Dedifferentiated amniotic fluid mesenchymal stem cell (primary cell): ENCODE measurements around the gene EGFR.

ENCODE experiments used
- DNase-seq: peaks from one replicate; pipeline ENCODE4 v3.0.0-alpha.2; 2016; ENCODE audit errors: extremely low spot score

Gene EGFR

DNA sequence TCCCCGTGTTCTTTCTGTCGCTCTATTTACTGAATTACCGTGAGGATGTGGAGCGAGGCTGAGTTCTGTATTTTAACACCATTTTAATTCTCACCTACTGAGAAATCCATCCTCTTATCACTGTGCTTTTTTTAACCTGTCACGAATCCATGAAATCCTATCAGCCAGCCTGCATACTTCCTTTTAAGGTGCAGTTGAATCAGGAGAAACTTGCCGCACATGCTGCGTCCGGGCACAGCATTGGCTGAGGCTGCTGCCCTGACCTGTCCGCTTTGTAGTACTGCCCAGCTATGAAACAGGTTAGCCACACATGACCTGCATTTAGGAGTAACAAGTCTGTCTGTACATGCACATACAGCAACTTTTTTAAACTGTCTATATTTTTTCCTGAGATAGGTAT lies 82.5 kb downstream of the EGFR start:
- DNase-seq, result no peak

DNA sequence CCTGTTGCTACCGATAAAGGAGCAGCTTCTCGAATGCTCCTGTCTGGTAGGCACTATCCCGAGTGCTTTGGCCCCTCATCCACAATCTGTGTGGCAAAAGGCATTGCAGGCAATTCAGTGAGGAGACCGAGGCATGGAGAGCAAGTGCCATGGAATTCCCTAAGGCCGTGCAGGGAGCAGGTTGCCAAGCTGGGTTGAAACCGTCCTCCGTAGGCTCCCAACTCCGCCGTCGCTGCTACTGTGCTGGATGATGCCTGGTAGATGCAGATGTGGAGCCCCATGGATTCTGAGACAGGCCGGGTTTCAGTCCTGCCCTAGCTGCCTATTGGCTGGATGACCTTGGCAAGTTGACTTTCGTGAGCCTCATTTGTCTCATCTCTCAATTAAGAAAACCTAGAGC lies 85.3 kb downstream of the EGFR start:
- no peak for DNase-seq

DNA sequence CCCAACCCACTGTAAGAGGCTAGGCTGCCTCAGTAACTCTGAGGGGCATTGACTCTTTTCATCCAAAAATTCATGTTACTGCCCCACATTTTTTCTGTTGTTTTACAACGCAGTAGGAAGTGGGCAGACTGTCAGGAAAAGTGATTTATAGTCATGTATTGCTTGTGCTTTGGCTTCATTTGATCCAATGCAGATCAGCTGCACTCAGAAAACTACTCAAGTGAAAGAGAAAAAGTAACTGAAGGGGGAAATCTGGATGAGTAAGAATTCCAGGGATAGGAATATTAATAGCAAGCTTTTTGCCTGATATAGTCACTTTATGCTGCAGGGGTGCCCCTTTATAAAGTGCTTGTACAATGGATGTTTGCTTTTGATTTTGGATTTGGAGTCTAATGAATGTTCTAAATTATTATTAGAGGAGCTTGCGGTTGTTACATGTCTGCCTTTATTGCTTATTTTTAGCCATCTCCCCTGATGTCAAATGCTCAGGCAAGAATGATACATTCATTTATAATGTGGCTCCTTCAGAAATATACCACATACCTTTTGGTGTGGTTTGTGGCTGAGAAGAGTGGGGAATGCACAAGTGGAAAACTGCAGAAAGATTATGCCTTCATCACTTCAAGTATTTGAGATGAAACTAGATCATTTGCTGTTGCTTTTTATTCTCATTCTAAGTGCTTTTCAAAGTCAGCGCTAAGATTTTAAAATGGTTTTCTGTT lies 86.1 kb downstream of the EGFR start:
- no peak for DNase-seq

GRCh38 chr7:55105952-55106351 lies 87.1 kb downstream of the EGFR start:
- DNase-seq, result no peak

DNA sequence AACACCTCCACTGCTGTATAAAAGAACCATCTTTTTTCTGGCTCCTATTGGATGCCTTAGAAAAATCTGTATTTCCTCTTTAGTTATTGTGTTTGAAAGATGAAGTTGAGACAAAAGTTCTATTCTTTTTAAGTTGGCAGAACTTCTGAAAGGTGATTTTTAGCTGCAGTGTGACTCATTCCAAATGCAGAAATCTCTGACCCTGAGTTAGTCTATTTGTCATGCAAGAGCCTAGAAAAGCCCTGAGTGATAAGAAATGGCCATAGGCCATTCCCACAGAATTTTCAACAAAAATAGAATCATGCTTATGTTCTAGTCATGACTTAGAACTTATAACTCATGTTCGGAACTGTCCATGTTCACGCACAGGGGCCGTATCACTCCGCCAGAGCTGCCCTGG lies 89.1 kb downstream of the EGFR start:
- no peak for DNase-seq

DNA sequence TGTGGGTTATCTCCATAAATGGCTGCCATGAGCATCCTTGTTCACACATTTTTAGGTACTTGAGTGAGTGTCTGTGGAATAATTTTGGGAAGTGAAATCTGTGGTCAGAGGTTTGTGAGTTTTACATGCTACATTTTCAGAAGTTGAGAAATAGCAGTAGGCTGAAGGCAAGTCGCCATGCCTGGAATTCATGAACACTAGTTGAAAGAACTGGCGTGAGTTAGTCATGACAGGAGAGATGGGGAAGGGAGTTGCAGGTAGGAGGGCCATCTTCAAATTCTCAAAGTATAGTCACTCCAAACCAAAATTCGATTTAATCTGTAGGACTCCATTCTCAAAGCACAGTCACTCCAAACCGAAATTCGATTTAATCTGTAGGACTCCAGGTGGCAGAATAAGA lies 89.6 kb downstream of the EGFR start:
- no peak for DNase-seq

DNA sequence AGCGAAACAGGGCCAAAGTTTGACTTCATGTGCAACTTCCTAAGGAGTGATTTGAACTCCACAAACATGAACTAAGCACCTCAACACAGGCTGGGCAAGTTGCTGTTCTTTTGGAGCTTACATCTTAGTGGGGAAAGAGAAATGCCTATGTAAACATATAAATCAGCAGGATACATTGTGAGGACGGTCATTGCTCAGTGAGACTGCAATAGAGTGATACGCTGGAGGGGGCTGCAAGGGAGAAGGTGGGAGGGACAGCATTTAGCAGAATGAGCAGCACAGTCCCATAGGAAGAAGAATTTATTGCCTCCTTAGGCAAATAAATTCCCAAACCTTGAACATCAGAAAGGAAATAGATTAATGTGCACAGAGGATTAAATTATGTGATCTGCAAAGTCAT lies 90.0 kb downstream of the EGFR start:
- DNase-seq, result no peak

GRCh38 chr7:55109404-55110167 lies 90.8 kb downstream of the EGFR start:
- DNase-seq, result no peak

- DNase-seq, result no peak
Observed at GRCh38 chr7:55110282-55110992, 91.6 kb downstream of the EGFR start.

DNA sequence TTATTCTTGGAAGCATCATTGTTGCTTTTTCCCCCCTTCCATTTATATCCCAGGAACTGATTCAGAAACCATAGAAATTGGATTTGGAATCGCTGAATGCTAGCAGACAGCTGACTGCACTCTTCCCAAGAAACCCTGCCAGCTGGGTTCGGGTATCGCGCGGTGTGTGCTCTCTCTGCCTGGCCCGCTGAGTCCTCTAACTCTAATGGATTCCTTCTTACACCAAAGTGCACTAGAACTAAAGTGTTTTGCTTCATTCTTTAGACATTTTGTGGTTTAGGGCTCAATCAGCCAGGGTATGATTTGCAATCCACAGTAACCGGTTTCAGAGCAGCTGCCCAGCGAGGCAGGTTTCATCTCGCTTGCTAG lies 92.2 kb downstream of the EGFR start:
- DNase-seq, result peak; percentile 72

DNA sequence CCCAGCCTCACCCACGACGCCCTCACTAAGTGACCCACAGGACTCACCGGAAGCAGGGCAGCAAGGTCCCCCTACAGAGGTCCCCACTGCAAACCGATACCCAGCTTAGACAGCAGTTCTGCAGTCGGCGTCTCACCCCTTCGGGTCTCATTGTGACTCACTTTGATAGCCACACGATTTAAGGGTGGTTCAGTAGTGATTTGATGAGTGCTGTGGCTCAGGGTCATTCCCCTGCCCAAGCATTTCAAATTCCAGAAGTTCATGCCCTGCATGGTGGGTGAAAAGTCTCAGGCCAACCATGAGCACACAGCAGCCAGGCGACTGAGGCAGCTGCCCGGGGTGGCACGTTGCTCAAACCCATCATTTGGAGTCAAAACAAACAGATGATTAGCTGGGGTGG lies 93.2 kb downstream of the EGFR start:
- DNase-seq, result no peak

DNA sequence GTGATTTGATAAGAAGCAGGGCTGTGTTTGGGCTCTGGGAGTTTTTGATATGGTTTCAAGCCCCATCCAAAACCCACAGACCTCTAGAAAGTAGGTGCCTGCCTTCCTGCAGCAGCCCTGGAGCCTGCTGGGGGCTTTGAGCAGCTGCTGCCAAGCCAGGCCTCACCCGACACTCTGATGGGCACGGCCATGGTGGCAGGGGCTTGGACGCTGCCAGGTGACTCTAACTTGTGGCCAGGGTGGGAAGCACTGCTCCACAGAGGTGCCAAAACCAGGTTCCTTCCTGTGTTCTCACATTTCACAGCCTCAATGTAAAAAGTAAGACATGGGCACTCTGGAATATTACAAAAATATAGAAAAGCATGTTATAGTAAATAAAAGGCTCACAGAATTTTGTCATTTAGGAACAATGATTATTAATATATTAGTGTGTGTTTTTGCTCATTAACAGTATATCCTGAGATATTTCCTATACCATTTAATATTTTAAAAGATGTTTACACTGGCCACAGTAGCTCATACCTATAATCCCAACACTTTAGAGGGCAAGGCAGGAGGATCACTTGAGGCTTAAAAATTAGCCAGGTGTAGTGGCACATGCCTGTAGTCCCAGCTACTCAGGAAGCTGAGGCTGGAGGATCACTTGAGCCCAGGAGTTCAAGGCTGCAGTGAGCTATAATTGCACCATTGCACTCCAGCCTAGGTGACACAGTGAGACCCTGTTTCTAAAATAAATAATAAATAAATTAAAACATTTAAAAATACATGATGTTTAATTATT lies 95.1 kb downstream of the EGFR start:
- DNase-seq, result no peak

- DNase-seq, result no peak
Observed at GRCh38 chr7:55117286-55117685, 98.5 kb downstream of the EGFR start.

DNA sequence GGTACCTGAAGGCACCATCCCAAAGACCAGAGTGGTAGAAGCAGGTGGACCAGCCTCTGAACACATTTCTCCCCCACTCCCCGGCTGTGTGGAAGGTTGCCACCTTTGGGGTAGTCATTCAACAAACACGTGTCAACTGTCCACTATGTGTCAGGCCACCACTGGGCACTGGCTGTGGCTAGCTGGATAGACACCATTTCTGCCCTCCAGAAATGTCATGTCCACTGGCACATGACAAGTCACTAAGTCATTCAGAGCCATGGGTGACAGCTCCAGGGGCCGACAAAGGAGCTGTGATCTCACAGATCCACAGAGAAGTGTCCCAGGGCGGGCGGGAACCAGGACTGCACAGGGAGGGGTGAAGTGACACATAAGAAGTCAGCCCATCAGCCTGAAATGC lies 99.6 kb downstream of the EGFR start:
- DNase-seq, result no peak

- no peak for DNase-seq
Observed at GRCh38 chr7:55119571-55119970, 100.8 kb downstream of the EGFR start.

DNA sequence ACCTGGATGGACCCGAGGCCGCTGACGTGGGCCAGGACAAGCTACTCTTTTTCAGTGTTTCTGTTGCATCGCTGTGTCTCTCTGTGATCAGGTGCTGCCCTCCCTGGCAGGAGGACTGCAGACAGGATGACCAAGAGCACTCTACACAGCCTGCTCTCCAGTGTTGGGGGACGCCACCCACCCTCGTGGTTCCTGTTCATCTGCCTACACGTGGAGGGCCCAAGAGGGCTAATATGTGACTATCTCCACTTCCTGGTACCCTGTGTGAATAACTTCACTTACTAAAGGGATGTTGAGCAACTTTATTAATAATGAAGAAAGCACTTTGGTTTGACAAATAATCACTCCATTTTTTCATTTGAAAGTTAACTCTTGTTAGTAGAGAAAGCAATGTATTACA lies 101.3 kb downstream of the EGFR start:
- DNase-seq, result no peak

DNA sequence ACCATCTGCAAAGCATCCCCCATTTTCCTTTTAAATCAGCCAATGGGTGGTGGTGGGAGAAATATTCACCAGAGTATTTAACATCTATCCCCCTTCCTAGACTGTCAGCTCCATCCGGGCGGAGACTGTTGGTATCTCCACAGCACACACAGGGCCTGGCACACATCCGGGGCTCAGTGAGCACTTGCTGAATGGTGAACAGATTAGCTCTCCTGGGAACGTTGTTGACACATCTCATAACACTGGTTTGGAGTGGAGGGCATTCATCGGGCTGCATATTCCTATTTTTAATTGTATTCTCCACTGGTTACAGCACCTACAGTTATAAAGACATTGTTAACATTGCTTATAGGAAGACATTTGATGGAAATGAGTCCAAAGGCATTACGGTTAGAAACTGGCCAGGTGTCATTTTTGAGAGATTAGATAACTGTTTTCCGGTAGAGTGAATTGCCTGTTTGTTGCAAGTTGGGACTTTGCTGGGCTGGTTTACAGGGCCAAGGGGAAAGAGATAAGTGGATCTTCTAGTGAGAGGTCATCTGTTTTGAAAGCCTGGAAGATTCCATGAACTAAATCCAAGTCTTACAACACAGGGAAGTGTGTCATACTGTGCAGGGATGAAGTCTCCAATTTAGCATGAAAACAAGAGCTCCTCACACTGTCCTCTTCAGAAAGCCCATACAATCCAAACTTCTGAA lies 101.8 kb downstream of the EGFR start:
- no peak for DNase-seq

- no peak for DNase-seq
Observed at GRCh38 chr7:55121249-55121648, 102.4 kb downstream of the EGFR start.

DNA sequence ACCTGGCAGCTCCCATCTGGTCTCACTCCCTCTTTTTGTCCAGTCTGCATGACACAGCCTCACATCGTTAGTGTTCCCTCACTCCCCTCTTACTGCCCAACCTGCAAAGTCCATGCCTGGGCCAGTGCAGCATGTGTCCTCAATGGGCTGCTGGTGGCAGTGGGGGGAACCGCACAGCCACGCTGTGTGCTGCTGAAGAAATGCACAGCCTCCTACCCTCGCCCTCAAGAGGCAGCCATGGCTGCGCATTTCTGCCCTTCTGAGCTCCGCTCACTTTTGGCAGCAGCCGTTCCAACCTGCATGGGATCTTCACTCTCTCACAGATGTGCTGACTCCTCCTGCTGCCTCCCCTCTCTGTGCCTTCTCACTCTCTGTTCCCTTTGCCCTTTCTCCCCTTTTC lies 103.4 kb downstream of the EGFR start:
- no peak for DNase-seq

DNA sequence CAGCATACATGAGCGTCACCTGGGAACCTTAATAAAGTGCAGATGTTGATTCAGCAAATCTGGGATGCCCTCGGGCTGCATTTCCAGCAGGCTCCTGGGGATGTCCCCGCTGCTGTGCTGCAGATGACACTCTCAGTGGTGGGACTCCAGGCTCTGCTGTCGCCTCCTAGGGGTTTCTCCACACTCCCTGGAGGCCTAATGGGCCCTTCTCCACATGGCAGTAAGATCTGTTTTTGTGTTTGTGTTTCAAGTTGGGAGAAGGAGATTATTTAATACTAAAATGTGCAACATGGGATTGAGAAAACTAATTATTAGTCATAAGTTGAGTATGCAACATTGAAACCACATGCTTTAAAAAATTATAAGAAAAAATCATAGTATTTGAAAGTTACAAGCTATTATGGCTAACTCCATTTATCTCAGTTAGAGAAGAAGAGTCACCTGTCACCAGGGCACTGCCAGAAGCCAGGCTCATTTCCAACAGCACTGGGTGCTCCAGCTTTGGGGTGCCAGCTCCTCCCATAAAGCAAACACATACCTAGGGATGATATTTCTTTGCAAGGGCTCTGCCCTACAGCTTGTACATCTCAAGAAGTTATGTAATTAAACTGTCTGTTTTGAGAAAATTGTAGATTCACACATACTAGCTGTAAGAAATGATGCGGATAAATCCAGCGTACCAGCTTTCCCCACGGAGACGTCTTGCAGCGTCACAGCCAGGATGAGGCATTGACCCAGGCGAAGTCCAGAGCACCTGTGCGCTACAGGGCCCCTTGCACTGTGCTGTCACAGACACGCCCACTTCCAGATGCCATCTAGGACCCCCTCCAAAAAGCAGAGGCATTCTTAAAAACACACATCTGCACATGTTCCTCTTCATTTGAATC lies 106.4 kb downstream of the EGFR start:
- no peak for DNase-seq

DNA sequence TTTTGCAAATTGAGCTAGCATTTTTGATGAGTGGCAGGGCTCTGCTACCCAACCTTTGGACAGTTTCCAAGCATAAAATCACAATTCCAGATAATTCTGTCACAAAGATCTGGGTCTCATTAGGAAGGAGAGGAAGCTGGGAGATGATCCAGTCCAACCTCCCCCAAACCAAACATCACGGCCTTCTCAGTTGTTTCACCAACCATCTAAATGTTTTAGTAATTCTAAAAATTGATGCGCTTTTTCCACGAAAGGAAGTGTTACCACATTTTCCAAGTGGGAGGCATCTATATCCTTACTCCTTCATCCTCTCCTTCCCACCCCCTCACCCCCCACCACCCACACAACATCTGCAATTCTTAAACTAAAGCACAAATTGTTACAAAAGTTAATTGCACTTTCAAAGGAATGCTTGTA lies 108.3 kb downstream of the EGFR start:
- no peak for DNase-seq
